B cell (primary cell): Measurements from ENCODE around the gene MUC12. TPM values are rescaled to one million over a fixed set of nuclear protein-coding genes. Genes with fewer than 3 reads are reported as not detected.

Source experiments
- ATAC-seq: fragments of 200-7000 bp; cut with Tn5 transposase; one replicate; pipeline ENCODE4 v1.10.0; 2021; ENCODE audit warnings: low read depth, mild to moderate bottlenecking, moderate number of reproducible peaks, moderate library complexity
- CTCF ChIA-PET: fragments of 350-600 bp; sonication (Branson Sonifier 250); formaldehyde crosslinking; loops from one replicate; lab custom pipeline; 2021; ENCODE audit warnings: antibody characterized with exemption, inconsistent platforms; lab: Charles Lee
- POLR2A ChIA-PET: fragments of 350-600 bp; sonication (Branson Sonifier 250); formaldehyde crosslinking; loops from one replicate; lab custom pipeline; 2021; ENCODE audit warnings: antibody characterized with exemption; lab: Charles Lee
- DNase-seq: peaks from one replicate; pipeline ENCODE4 v3.0.0; 2013
- H2AFZ ChIP-seq: 2 replicates; pipeline ENCODE4 v1.6.1; 2012; ENCODE audit warnings: mild to moderate bottlenecking, low read depth, low read length; ENCODE audit not compliant: insufficient read depth, poor library complexity, severe bottlenecking
- H3K27ac ChIP-seq, 2 donors: 1 replicate in 1 of 2; 2 replicates in 1 of 2; pipeline ENCODE4 v1.5.1; 2012 to 2013; ENCODE audit warnings: low read length in 2 of 2, mild to moderate bottlenecking in 2 of 2, moderate library complexity in 1 of 2
- H3K27me3 ChIP-seq, 4 experiments: fragments of 200-600 bp in 1 of 4; sonication (generic) in 1 of 4; replicated peaks in 1 of 4; 1 replicate in 2 of 4; 2 replicates in 2 of 4; pipeline versions ENCODE4 v1.6.1 to v1.7.0; 2013 to 2016; ENCODE audit warnings: low read length in 3 of 4, mild to moderate bottlenecking in 2 of 4, mixed read lengths in 1 of 4, moderate library complexity in 1 of 4; ENCODE audit not compliant: insufficient read depth in 4 of 4, control insufficient read depth in 3 of 4; ENCODE audit errors: control extremely low read depth in 1 of 4
- H3K36me3 ChIP-seq, 2 experiments: replicated peaks in 1 of 2; 1 replicate in 1 of 2; 2 replicates in 1 of 2; pipeline versions ENCODE4 v1.6.1 to v1.7.1; 2013; ENCODE audit warnings: low read length in 1 of 2; ENCODE audit not compliant: insufficient read depth in 2 of 2, control insufficient read depth in 1 of 2; ENCODE audit errors: control extremely low read depth in 1 of 2, extremely low read depth in 1 of 2
- H3K4me1 ChIP-seq, 2 donors: fragments of 200-600 bp in 1 of 2; sonication (generic) in 1 of 2; 1 replicate in 1 of 2; 2 replicates in 1 of 2; pipeline versions ENCODE4 v1.5.1 to v1.6.1; 2013 to 2017; ENCODE audit warnings: low read length in 2 of 2; ENCODE audit not compliant: control insufficient read depth in 2 of 2, insufficient read depth in 2 of 2
- H3K4me2 ChIP-seq: replicated peaks from 2 replicates; pipeline ENCODE3; 2012; ENCODE audit warnings: mild to moderate bottlenecking, low read depth, low read length; ENCODE audit not compliant: poor library complexity, severe bottlenecking
- H3K4me3 ChIP-seq, 5 experiments: fragments of 200-600 bp in 1 of 5; sonication (generic) in 1 of 5; 1 replicate in 3 of 5; 2 replicates in 2 of 5; pipeline versions ENCODE4 v1.5.1 to v1.7.0; 2011 to 2016; ENCODE audit warnings: low read length in 4 of 5, mild to moderate bottlenecking in 4 of 5, low read depth in 2 of 5, control low read depth in 1 of 5, moderate library complexity in 1 of 5; ENCODE audit not compliant: insufficient read depth in 1 of 5; ENCODE audit errors: control extremely low read depth in 1 of 5, extremely low read depth in 1 of 5
- H3K79me2 ChIP-seq: fragments of 200-600 bp; sonication (generic); one replicate; pipeline ENCODE4 v1.6.0; 2016; ENCODE audit warnings: low read length; ENCODE audit not compliant: control insufficient read depth, insufficient read depth
- H3K9ac ChIP-seq: fragments of 200-600 bp; sonication (generic); 2 replicates; pipeline ENCODE4 v1.6.1; 2017; ENCODE audit warnings: mild to moderate bottlenecking, low read length, moderate library complexity
- H3K9me3 ChIP-seq, 3 donors: one replicate each; pipeline versions ENCODE4 v1.6.1 to v1.7.1; 2013; ENCODE audit warnings: low read length in 2 of 3; ENCODE audit not compliant: control insufficient read depth in 2 of 3, insufficient read depth in 1 of 3; ENCODE audit errors: control extremely low read depth in 1 of 3
- H4K20me1 ChIP-seq: 2 replicates; pipeline ENCODE4 v1.6.0; 2012; ENCODE audit warnings: mild to moderate bottlenecking, low read length; ENCODE audit not compliant: insufficient read depth, control insufficient read depth, poor library complexity, severe bottlenecking
- H3K27ac Mint-ChIP-seq: one replicate; pipeline ENCODE4 v1.8.0; 2021; ENCODE audit warnings: mixed read lengths
- H3K27me3 Mint-ChIP-seq: one replicate; pipeline ENCODE4 v1.8.0; 2021; ENCODE audit warnings: mixed read lengths
- H3K4me1 Mint-ChIP-seq: one replicate; pipeline ENCODE4 v1.8.0; 2021; ENCODE audit warnings: mixed read lengths
- H3K4me3 Mint-ChIP-seq: one replicate; pipeline ENCODE4 v1.8.0; 2021; ENCODE audit warnings: mixed read lengths
- H3K9me3 Mint-ChIP-seq: one replicate; pipeline ENCODE4 v1.8.0; 2022; ENCODE audit warnings: mixed read lengths; ENCODE audit not compliant: insufficient read depth
- EZH2 ChIP-seq: IDR thresholded peaks from 2 replicates; pipeline ENCODE4 v1.6.1; 2012; ENCODE audit warnings: borderline replicate concordance, low read depth, mild to moderate bottlenecking, moderate library complexity, low read length; ENCODE audit not compliant: insufficient read depth, poor library complexity, severe bottlenecking
- WGBS: methylation state at CpG from one replicate; pipeline ENCODE4 v1.1.5; 2013; ENCODE audit warnings: missing lambda C conversion rate; ENCODE audit not compliant: insufficient coverage; 5-methylcytosine and 5-hydroxymethylcytosine counted together
- intact Hi-C: fragments of 100-400 bp; cut with micrococcal nuclease; formaldehyde crosslinking; loops from one replicate; pipeline ENCODE4 v1.10.0; 2022
- polyA plus RNA-seq: library from polyadenylated mRNA; depleted of rRNA; stranded (reverse); fragments of >200 nt; gene quantifications from 2 replicates; pipeline ENCODE4 v1.2.3, GENCODE V29; 2012
- total RNA-seq, 2 donors: library from RNA; stranded (reverse); fragments of 120-200 nt in 1 of 2; gene quantifications; 1 replicate in 1 of 2; 2 replicates in 1 of 2; pipeline versions ENCODE4 v1.2.3 to v1.2.4, GENCODE V29; 2013 to 2022
- TF ChIP-seq, protein P1 (sequence below): fragments of 200-600 bp; IDR thresholded peaks from one replicate; pipeline ENCODE4 v1.8.0; 2022; ENCODE audit warnings: antibody characterized with exemption, mild to moderate bottlenecking

Gene MUC12
- total and polyA plus RNA-seq, 2 donors (not counting 1 experiment from before 2014, with no cell fraction given), result 0.81 TPM; not detected in 1

DNA sequence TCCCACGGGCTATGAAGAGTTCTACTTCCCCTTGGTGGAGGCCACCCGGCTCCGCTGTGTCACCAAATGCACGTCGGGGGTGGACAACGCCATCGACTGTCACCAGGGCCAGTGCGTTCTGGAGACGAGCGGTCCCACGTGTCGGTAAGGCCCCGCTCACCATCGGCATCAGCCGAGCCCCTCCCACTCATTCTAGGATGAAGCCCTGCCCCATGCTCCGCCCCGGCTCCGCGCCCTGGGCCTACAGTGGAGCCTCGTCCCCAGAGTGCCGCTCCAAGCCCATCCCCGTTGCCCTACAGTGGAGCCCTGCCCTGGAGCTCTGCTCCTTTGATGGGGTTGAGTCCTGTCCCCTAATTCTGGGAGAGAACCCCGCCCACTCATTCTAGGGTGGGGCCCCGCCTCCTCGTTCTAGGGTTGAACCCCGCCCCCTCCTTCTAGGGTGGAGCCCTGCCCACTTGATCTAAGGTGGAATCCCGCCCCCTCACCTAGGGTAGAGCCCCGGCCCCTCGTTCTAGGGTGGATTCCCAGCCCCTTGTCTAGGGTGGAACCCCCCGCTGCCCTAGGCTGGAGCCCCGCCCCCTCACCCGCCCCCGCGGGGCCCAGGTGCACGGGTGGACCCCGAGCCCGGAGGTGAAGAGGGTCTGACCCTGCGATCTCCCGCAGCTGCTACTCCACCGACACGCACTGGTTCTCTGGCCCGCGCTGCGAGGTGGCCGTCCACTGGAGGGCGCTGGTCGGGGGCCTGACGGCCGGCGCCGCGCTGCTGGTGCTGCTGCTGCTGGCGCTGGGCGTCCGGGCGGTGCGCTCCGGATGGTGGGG lies 3.4 kb upstream of the MUC12 start:
- no peaks in the 10 kb centered on the region for H3K79me2 ChIP-seq
- ChIA-PET CTCF (no interaction called here), POLR2A (no interaction called here)
- H3K9ac ChIP-seq, result peak overlapping the region; percentile 55
- peaks cover 54% of the 10 kb centered on the region for H3K27me3 Mint-ChIP-seq
- ATAC-seq, result peak; percentile 66
- peak overlapping the region in 4 of 5 experiments; percentile 24 to 67 (median 42) for H3K4me3 ChIP-seq
- peak overlapping the region; percentile 68 for H2AFZ ChIP-seq
- DNase-seq, result peak; percentile 62
- intact Hi-C loops, result no loop called here
- H3K9me3 Mint-ChIP-seq, result no peaks in the 10 kb centered on the region
- peaks cover 21% of the 10 kb centered on the region for H3K4me1 Mint-ChIP-seq
- H3K4me2 ChIP-seq, result peak overlapping the region; percentile 98
- peaks cover 0 to 59% (median 35%) of the 10 kb centered on the region in 4 experiments for H3K27me3 ChIP-seq
- peaks cover 0 to 36% (median 0%) of the 10 kb centered on the region in 3 donors for H3K9me3 ChIP-seq
- H4K20me1 ChIP-seq, result no peaks in the 10 kb centered on the region
- H3K27ac ChIP-seq, result no peak overlapping the region
- H3K27ac Mint-ChIP-seq, result no peak overlapping the region
- H3K4me1 ChIP-seq, result peaks cover 21 to 28% of the 10 kb centered on the region in 2 donors
- peak overlapping the region; percentile 85 for H3K4me3 Mint-ChIP-seq
- H3K36me3 ChIP-seq, result no peaks in the 10 kb centered on the region
- WGBS, result 6% methylated on average over 58 of the region's 58 CpGs
- no peak for TF ChIP-seq EZH2
- TF ChIP-seq, protein P1, sequence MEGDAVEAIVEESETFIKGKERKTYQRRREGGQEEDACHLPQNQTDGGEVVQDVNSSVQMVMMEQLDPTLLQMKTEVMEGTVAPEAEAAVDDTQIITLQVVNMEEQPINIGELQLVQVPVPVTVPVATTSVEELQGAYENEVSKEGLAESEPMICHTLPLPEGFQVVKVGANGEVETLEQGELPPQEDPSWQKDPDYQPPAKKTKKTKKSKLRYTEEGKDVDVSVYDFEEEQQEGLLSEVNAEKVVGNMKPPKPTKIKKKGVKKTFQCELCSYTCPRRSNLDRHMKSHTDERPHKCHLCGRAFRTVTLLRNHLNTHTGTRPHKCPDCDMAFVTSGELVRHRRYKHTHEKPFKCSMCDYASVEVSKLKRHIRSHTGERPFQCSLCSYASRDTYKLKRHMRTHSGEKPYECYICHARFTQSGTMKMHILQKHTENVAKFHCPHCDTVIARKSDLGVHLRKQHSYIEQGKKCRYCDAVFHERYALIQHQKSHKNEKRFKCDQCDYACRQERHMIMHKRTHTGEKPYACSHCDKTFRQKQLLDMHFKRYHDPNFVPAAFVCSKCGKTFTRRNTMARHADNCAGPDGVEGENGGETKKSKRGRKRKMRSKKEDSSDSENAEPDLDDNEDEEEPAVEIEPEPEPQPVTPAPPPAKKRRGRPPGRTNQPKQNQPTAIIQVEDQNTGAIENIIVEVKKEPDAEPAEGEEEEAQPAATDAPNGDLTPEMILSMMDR, result peak; percentile 65
